Measurements from ENCODE around the gene DIP2C.

DNA sequence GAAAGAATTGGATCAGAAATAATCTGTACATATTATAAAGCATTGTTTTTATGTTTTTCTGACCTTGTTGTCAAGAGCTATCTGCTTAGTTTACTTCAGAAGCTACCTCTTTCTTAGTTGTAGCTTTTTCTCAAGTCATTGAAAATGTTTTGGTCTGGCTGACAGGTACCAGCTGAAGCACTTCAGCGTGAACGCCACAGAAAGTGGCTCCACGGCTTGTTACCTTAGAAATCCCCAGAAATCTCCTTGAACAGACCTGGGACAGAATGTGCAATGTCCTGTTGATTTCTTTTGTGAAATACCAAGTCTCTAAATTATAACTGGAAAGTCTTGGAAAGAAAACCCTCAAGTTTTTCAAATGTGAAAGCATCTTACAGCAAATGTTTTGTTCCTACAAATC is 457.4 kb downstream of the DIP2C start:
- TF ChIP-seq POLR2AphosphoS5 (IDR thresholded peaks at IDR 0.05; ENCODE audit: low read depth, low read length), result no peak
- TF ChIP-seq, protein P1, sequence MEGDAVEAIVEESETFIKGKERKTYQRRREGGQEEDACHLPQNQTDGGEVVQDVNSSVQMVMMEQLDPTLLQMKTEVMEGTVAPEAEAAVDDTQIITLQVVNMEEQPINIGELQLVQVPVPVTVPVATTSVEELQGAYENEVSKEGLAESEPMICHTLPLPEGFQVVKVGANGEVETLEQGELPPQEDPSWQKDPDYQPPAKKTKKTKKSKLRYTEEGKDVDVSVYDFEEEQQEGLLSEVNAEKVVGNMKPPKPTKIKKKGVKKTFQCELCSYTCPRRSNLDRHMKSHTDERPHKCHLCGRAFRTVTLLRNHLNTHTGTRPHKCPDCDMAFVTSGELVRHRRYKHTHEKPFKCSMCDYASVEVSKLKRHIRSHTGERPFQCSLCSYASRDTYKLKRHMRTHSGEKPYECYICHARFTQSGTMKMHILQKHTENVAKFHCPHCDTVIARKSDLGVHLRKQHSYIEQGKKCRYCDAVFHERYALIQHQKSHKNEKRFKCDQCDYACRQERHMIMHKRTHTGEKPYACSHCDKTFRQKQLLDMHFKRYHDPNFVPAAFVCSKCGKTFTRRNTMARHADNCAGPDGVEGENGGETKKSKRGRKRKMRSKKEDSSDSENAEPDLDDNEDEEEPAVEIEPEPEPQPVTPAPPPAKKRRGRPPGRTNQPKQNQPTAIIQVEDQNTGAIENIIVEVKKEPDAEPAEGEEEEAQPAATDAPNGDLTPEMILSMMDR (IDR thresholded peaks at IDR 0.05), result no peak
- TF ChIP-seq EP300 (IDR thresholded peaks at IDR 0.05; ENCODE audit: borderline replicate concordance in 1 of 2, low read depth in 1 of 2, low read length in 1 of 2), result no peak
- TF ChIP-seq, protein P2, sequence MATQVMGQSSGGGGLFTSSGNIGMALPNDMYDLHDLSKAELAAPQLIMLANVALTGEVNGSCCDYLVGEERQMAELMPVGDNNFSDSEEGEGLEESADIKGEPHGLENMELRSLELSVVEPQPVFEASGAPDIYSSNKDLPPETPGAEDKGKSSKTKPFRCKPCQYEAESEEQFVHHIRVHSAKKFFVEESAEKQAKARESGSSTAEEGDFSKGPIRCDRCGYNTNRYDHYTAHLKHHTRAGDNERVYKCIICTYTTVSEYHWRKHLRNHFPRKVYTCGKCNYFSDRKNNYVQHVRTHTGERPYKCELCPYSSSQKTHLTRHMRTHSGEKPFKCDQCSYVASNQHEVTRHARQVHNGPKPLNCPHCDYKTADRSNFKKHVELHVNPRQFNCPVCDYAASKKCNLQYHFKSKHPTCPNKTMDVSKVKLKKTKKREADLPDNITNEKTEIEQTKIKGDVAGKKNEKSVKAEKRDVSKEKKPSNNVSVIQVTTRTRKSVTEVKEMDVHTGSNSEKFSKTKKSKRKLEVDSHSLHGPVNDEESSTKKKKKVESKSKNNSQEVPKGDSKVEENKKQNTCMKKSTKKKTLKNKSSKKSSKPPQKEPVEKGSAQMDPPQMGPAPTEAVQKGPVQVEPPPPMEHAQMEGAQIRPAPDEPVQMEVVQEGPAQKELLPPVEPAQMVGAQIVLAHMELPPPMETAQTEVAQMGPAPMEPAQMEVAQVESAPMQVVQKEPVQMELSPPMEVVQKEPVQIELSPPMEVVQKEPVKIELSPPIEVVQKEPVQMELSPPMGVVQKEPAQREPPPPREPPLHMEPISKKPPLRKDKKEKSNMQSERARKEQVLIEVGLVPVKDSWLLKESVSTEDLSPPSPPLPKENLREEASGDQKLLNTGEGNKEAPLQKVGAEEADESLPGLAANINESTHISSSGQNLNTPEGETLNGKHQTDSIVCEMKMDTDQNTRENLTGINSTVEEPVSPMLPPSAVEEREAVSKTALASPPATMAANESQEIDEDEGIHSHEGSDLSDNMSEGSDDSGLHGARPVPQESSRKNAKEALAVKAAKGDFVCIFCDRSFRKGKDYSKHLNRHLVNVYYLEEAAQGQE (IDR thresholded peaks at IDR 0.05; ENCODE audit: low read depth, low read length), result no peak
- TF ChIP-seq GATA2 (CRISPR knock-in tag; IDR thresholded peaks at IDR 0.05), result no peak
- TF ChIP-seq SIN3A (IDR thresholded peaks at IDR 0.05; ENCODE audit: borderline replicate concordance, low read depth, low read length), result no peak
- TF ChIP-seq, protein P3, sequence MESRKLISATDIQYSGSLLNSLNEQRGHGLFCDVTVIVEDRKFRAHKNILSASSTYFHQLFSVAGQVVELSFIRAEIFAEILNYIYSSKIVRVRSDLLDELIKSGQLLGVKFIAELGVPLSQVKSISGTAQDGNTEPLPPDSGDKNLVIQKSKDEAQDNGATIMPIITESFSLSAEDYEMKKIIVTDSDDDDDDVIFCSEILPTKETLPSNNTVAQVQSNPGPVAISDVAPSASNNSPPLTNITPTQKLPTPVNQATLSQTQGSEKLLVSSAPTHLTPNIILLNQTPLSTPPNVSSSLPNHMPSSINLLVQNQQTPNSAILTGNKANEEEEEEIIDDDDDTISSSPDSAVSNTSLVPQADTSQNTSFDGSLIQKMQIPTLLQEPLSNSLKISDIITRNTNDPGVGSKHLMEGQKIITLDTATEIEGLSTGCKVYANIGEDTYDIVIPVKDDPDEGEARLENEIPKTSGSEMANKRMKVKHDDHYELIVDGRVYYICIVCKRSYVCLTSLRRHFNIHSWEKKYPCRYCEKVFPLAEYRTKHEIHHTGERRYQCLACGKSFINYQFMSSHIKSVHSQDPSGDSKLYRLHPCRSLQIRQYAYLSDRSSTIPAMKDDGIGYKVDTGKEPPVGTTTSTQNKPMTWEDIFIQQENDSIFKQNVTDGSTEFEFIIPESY (IDR thresholded peaks at IDR 0.05; ENCODE audit: borderline replicate concordance, low read depth), result no peak
- TF ChIP-seq FOXM1 (IDR thresholded peaks at IDR 0.05; ENCODE audit: low read depth), result no peak
- TF ChIP-seq FOSL2 (IDR thresholded peaks at IDR 0.05; ENCODE audit: borderline replicate concordance, low read depth), result no peak
- TF ChIP-seq, protein P4, sequence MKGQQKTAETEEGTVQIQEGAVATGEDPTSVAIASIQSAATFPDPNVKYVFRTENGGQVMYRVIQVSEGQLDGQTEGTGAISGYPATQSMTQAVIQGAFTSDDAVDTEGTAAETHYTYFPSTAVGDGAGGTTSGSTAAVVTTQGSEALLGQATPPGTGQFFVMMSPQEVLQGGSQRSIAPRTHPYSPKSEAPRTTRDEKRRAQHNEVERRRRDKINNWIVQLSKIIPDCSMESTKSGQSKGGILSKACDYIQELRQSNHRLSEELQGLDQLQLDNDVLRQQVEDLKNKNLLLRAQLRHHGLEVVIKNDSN (IDR thresholded peaks at IDR 0.05; ENCODE audit: borderline replicate concordance, low read depth), result no peak
- TF ChIP-seq, protein P5, sequence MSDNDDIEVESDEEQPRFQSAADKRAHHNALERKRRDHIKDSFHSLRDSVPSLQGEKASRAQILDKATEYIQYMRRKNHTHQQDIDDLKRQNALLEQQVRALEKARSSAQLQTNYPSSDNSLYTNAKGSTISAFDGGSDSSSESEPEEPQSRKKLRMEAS (IDR thresholded peaks at IDR 0.05; ENCODE audit: low read depth), result no peak
- TF ChIP-seq RAD21 (IDR thresholded peaks at IDR 0.05; ENCODE audit: low read length), result no peak
